Tibial nerve (tissue), 4 donors: ENCODE results near the gene GPS1. TPM values are rescaled to one million over a fixed set of nuclear protein-coding genes. Genes with fewer than 3 reads are reported as not detected.

Experiments
- DNase-seq, 2 donors: peaks; one replicate each; pipeline ENCODE4 v3.0.0-alpha.2; 2019; ENCODE audit warnings: low spot score in 2 of 2
- H3K27ac ChIP-seq, 4 donors: fragments of 200-600 bp; sonication (generic) in 3 of 4; one replicate each; pipeline ENCODE4 v1.5.1; 2017 to 2019; ENCODE audit warnings: mild to moderate bottlenecking in 1 of 4
- H3K27me3 ChIP-seq, 2 donors: fragments of 200-600 bp; sonication (generic) in 1 of 2; one replicate each; pipeline versions ENCODE4 v1.5.1 to v1.6.0; 2017 to 2019
- H3K36me3 ChIP-seq, 3 donors: fragments of 200-600 bp; sonication (generic); one replicate each; pipeline ENCODE4 v1.5.1; 2018 to 2019
- H3K4me1 ChIP-seq, 4 donors: fragments of 200-600 bp; sonication (generic) in 3 of 4; one replicate each; pipeline ENCODE4 v1.5.1; 2017 to 2019
- H3K4me3 ChIP-seq, 4 donors: fragments of 200-600 bp; sonication (generic) in 3 of 4; one replicate each; pipeline ENCODE4 v1.5.1; 2017 to 2019; ENCODE audit warnings: mild to moderate bottlenecking in 1 of 4, moderate library complexity in 1 of 4
- H3K9me3 ChIP-seq, 4 donors: fragments of 200-600 bp; sonication (generic) in 3 of 4; one replicate each; pipeline ENCODE4 v1.5.1; 2017 to 2019
- CTCF ChIP-seq, 5 experiments: fragments of 200-600 bp in 3 of 5; fragments of 450-650 bp in 2 of 5; sonication (generic) in 3 of 5; IDR thresholded peaks; one replicate each; pipeline ENCODE4 v1.5.1; 2016 to 2019; ENCODE audit warnings: antibody characterized with exemption in 5 of 5, mild to moderate bottlenecking in 3 of 5, moderate library complexity in 2 of 5
- EP300 ChIP-seq, 2 donors: sonication (generic); formaldehyde crosslinking; IDR thresholded peaks; one replicate each; pipeline ENCODE4 v1.6.1; 2017; ENCODE audit warnings: antibody characterized with exemption in 2 of 2, mild to moderate bottlenecking in 1 of 2
- POLR2A ChIP-seq, 2 donors: fragments of 450-650 bp; IDR thresholded peaks; one replicate each; pipeline ENCODE4 v1.6.1; 2017; ENCODE audit warnings: antibody characterized with exemption in 2 of 2, mild to moderate bottlenecking in 2 of 2, moderate library complexity in 2 of 2
- WGBS, 2 donors: methylation state at CpG; one replicate each; pipeline ENCODE4 v1.1.5; 2018; 5-methylcytosine and 5-hydroxymethylcytosine counted together
- total RNA-seq, 4 donors: library from RNA; depleted of rRNA; stranded (reverse); fragments of >200 nt; gene quantifications; one replicate each; pipeline ENCODE4 v1.1.0, GENCODE V29; 2016

GPS1 gene
- total RNA-seq, 4 donors from 2014 or later, result 74.9 to 134 (median 92.9) TPM

GRCh38 chr17:82100502-82101298, 49.0 kb downstream of the GPS1 start:
- H3K9me3 ChIP-seq, result no peaks in the 10 kb centered on the region
- no peak for DNase-seq
- TF ChIP-seq POLR2A (IDR thresholded peaks at IDR 0.05) (no peak), CTCF (IDR thresholded peaks at IDR 0.05) (no peak), EP300 (IDR thresholded peaks at IDR 0.05) (no peak)
- no peaks in the 10 kb centered on the region for H3K27me3 ChIP-seq
- peak overlapping the region in 2 of 4 donors; percentile 86 to 98 for H3K27ac ChIP-seq
- no peak overlapping the region for H3K4me3 ChIP-seq
- H3K4me1 ChIP-seq, result peaks cover 3 to 87% (median 51%) of the 10 kb centered on the region in 4 donors
- WGBS, 2 donors, result 85 to 88% methylated on average over 30 to 33 of the region's 35 CpGs
- H3K36me3 ChIP-seq, result peaks cover 0 to 7% (median 0%) of the 10 kb centered on the region in 3 donors

- H3K27me3 ChIP-seq, result no peaks in the 10 kb centered on the region
- H3K4me3 ChIP-seq, result no peak overlapping the region
- WGBS, 2 donors, result 57 to 71% methylated on average over 3 to 8 of the region's 10 CpGs
- no peak for DNase-seq
- no peaks in the 10 kb centered on the region for H3K9me3 ChIP-seq
- peak overlapping the region in 3 of 4 donors; percentile 17 to 98 (median 86) for H3K27ac ChIP-seq
- H3K36me3 ChIP-seq, result peaks cover 0 to 1% (median 0%) of the 10 kb centered on the region in 3 donors
- H3K4me1 ChIP-seq, result peaks cover 3 to 87% (median 55%) of the 10 kb centered on the region in 4 donors
- no peak for TF ChIP-seq CTCF (IDR thresholded peaks at IDR 0.05)
- no peak for TF ChIP-seq POLR2A (IDR thresholded peaks at IDR 0.05)
- no peak for TF ChIP-seq EP300 (IDR thresholded peaks at IDR 0.05)
Observed at GRCh38 chr17:82101301-82101715, 49.6 kb downstream of the GPS1 start.

- Histone ChIP-seq H3K27me3 (no peaks in the 10 kb centered on the region), H3K9me3 (no peaks in the 10 kb centered on the region), H3K4me3 (no peak overlapping the region), H3K4me1 (peaks cover 0 to 87% (median 55%) of the 10 kb centered on the region in 4 donors), H3K27ac (peak overlapping the region; percentile 58 to 98 (median 80)), H3K36me3 (no peaks in the 10 kb centered on the region)
- no peak for DNase-seq
- WGBS, 2 donors, result 66 to 68% methylated on average over 18 of the region's 18 CpGs
- no peak for TF ChIP-seq EP300 (IDR thresholded peaks at IDR 0.05)
- no peak for TF ChIP-seq CTCF (IDR thresholded peaks at IDR 0.05)
- TF ChIP-seq POLR2A (IDR thresholded peaks at IDR 0.05), result no peak
Observed at GRCh38 chr17:82101767-82102679, 50.3 kb downstream of the GPS1 start.

GRCh38 chr17:82103553-82104451, 52.1 kb downstream of the GPS1 start:
- peaks cover 0 to 89% (median 54%) of the 10 kb centered on the region in 4 donors for H3K4me1 ChIP-seq
- H3K9me3 ChIP-seq, result no peaks in the 10 kb centered on the region
- H3K4me3 ChIP-seq, result no peak overlapping the region
- 33 to 38% methylated on average over 19 to 20 of the region's 24 CpGs for WGBS, 2 donors
- DNase-seq, result peak; percentile 80 to 82
- H3K27me3 ChIP-seq, result no peaks in the 10 kb centered on the region
- no peaks in the 10 kb centered on the region for H3K36me3 ChIP-seq
- TF ChIP-seq POLR2A (IDR thresholded peaks at IDR 0.05), result no peak
- peak in 1 of 5 experiments; percentile 15 for TF ChIP-seq CTCF (IDR thresholded peaks at IDR 0.05)
- TF ChIP-seq EP300 (IDR thresholded peaks at IDR 0.05), result peak; percentile 11 to 78
- peak overlapping the region; percentile 72 to 98 (median 80) for H3K27ac ChIP-seq
